OCI-LY7 (cell line): ENCODE results near the gene MRI1. TPM values are rescaled to one million over a fixed set of nuclear protein-coding genes. Genes with fewer than 3 reads are reported as not detected.
A peak's percentile ranks its signal among the peaks of the same experiment; 100 is the strongest.

Experiments used
- BruUV-seq: library from RNA; stranded (reverse); fragments of 400-500 nt; replicated peaks from 2 replicates; lab custom pipeline; 2021; lab: Mats Ljungman, UMichigan
- CTCF ChIA-PET: fragments of 300-600 bp; sonication (Branson Sonifier 250); formaldehyde crosslinking; loops from one replicate; lab custom pipeline; 2022; ENCODE audit warnings: antibody characterized with exemption; ENCODE audit not compliant: unreplicated experiment; lab: Charles Lee
- POLR2A ChIA-PET: fragments of 300-600 bp; sonication (Branson Sonifier 250); formaldehyde crosslinking; loops from one replicate; lab custom pipeline; 2022; ENCODE audit warnings: antibody characterized with exemption; lab: Charles Lee
- DNase-seq: peaks from one replicate; pipeline ENCODE4 v3.0.0-alpha.2; 2015; ENCODE audit warnings: low spot score
- H2AFZ ChIP-seq: fragments of 200-600 bp; sonication (generic), shearing (Covaris generic); 2 replicates; pipeline ENCODE4 v1.6.1; 2014; ENCODE audit warnings: mild to moderate bottlenecking, antibody characterized with exemption, low read length, moderate library complexity
- H3K27ac ChIP-seq: fragments of 200-600 bp; sonication (generic); 2 replicates; pipeline ENCODE4 v1.5.1; 2014; ENCODE audit warnings: mixed run types, low read depth, mild to moderate bottlenecking, moderate library complexity, low read length, inconsistent platforms; ENCODE audit not compliant: poor library complexity, severe bottlenecking
- H3K36me3 ChIP-seq: fragments of 200-600 bp; sonication (generic); 2 replicates; pipeline ENCODE4 v1.6.1; 2014; ENCODE audit warnings: mild to moderate bottlenecking, antibody characterized with exemption, low read length, moderate library complexity, mixed read lengths; ENCODE audit not compliant: insufficient read depth
- H3K4me1 ChIP-seq: fragments of 200-600 bp; sonication (generic); 2 replicates; pipeline ENCODE4 v1.5.1; 2014; ENCODE audit warnings: mild to moderate bottlenecking, low read length; ENCODE audit not compliant: insufficient read depth, poor library complexity, severe bottlenecking
- H3K4me2 ChIP-seq: fragments of 200-600 bp; sonication (generic); 2 replicates; pipeline ENCODE4 v1.6.1; 2014; ENCODE audit warnings: mild to moderate bottlenecking, low read length
- H3K4me3 ChIP-seq: fragments of 200-600 bp; sonication (generic); 2 replicates; pipeline ENCODE4 v1.5.1; 2014; ENCODE audit warnings: mild to moderate bottlenecking, low read depth, low read length; ENCODE audit not compliant: poor library complexity, severe bottlenecking
- H3K79me2 ChIP-seq: fragments of 200-600 bp; sonication (generic); 2 replicates; pipeline ENCODE4 v1.6.1; 2016; ENCODE audit warnings: low read depth, mild to moderate bottlenecking, low read length, moderate library complexity, mixed read lengths; ENCODE audit not compliant: insufficient read depth
- H3K9me2 ChIP-seq: fragments of 200-600 bp; sonication (generic); 2 replicates; pipeline ENCODE4 v1.6.1; 2016; ENCODE audit warnings: mild to moderate bottlenecking, low read length, mixed read lengths; ENCODE audit not compliant: insufficient read depth
- H3K9me3 ChIP-seq: fragments of 200-600 bp; sonication (generic); 2 replicates; pipeline ENCODE4 v1.6.1; 2014; ENCODE audit warnings: mild to moderate bottlenecking, mixed run types, low read length, mixed read lengths
- H4K20me1 ChIP-seq: fragments of 200-600 bp; sonication (generic); 2 replicates; pipeline ENCODE4 v1.6.1; 2014; ENCODE audit warnings: mild to moderate bottlenecking, antibody characterized with exemption, low read length, moderate library complexity, mixed read lengths; ENCODE audit not compliant: insufficient read depth
- CTCF ChIP-seq: fragments of 200-600 bp; sonication (generic); conservative IDR thresholded peaks from 2 replicates; pipeline ENCODE4 v1.5.1; 2014; ENCODE audit warnings: mild to moderate bottlenecking, antibody characterized with exemption, low read length, moderate library complexity, mixed read lengths
- EZH2phosphoT487 ChIP-seq: fragments of 200-600 bp; sonication (generic); IDR thresholded peaks from 2 replicates; pipeline ENCODE4 v1.6.1; 2018; ENCODE audit warnings: low read depth, borderline replicate concordance, mild to moderate bottlenecking, mixed run types, antibody characterized with exemption, low read length, moderate library complexity, mixed read lengths
- intact Hi-C: fragments of 100-400 bp; cut with micrococcal nuclease; formaldehyde crosslinking; loops from one replicate; pipeline ENCODE4 v1.10.0; 2022; ENCODE audit not compliant: unreplicated experiment
- total RNA-seq, 2 experiments: library from RNA; depleted of rRNA in 1 of 2; stranded (reverse); fragments of >200 nt in 1 of 2; shearing (Covaris generic) in 1 of 2; gene quantifications; 2 replicates each; pipeline ENCODE4 v1.2.3, GENCODE V29; 2014 to 2022

MRI1 gene
- total RNA-seq, 2 experiments from 2014 or later = 23.4 to 27.3 TPM

GRCh38 chr19:13726323-13726722, 38.0 kb upstream of the MRI1 start:
- CTCF ChIA-PET = no interaction called here
- POLR2A ChIA-PET = interaction anchor here (0.6 to 0.9 kb wide), 2 partner anchors 87 to 136 kb away, joined by 3 read pairs; no protein-coding TSS in a partner anchor
- no peak overlapping the region for H3K4me2 ChIP-seq
- no peaks in the 10 kb centered on the region for H3K9me2 ChIP-seq
- no peaks in the 10 kb centered on the region for H4K20me1 ChIP-seq
- peaks cover 17% of the 10 kb centered on the region for H3K4me1 ChIP-seq
- no peak for TF ChIP-seq EZH2phosphoT487
- BruUV-seq = no TSS peak
- H3K27ac ChIP-seq = no peak overlapping the region
- H3K79me2 ChIP-seq = no peaks in the 10 kb centered on the region
- no peaks in the 10 kb centered on the region for H3K9me3 ChIP-seq
- H3K36me3 ChIP-seq = no peaks in the 10 kb centered on the region
- H3K4me3 ChIP-seq = no peak overlapping the region
- intact Hi-C loops = no loop called here
- H2AFZ ChIP-seq = no peak overlapping the region
- no peak for DNase-seq

- Histone ChIP-seq H3K36me3 (no peaks in the 10 kb centered on the region), H3K4me3 (no peak overlapping the region), H3K27ac (no peak overlapping the region), H4K20me1 (no peaks in the 10 kb centered on the region), H3K9me3 (no peaks in the 10 kb centered on the region), H3K4me2 (no peak overlapping the region), H3K9me2 (no peaks in the 10 kb centered on the region), H2AFZ (no peak overlapping the region), H3K4me1 (peaks cover 25% of the 10 kb centered on the region), H3K79me2 (no peaks in the 10 kb centered on the region)
- POLR2A ChIA-PET = interaction anchor here (0.6 kb wide), 1 partner anchor 134 kb away, joined by 4 read pairs; no protein-coding TSS in a partner anchor
- CTCF ChIA-PET = no interaction called here
- TF ChIP-seq EZH2phosphoT487 = no peak
- TF ChIP-seq CTCF = no peak
- intact Hi-C loops = no loop called here
- BruUV-seq = no TSS peak
- DNase-seq = no peak
These were observed 36.5 kb upstream of the MRI1 start for GRCh38 chr19:13727798-13728197.

- DNase-seq = no peak
- H3K79me2 ChIP-seq = no peaks in the 10 kb centered on the region
- TF ChIP-seq CTCF (no peak), EZH2phosphoT487 (no peak)
- H3K27ac ChIP-seq = no peak overlapping the region
- H3K4me2 ChIP-seq = 0 out of 2 replicates have a peak overlapping the region, but pooled peaks have one; percentile 1
- H3K9me3 ChIP-seq = no peaks in the 10 kb centered on the region
- CTCF ChIA-PET = no interaction called here
- no peaks in the 10 kb centered on the region for H4K20me1 ChIP-seq
- no peaks in the 10 kb centered on the region for H3K9me2 ChIP-seq
- H3K36me3 ChIP-seq = no peaks in the 10 kb centered on the region
- H3K4me1 ChIP-seq = peaks cover 25% of the 10 kb centered on the region
- H2AFZ ChIP-seq = peak overlapping the region; percentile 92
- BruUV-seq = no TSS peak
- intact Hi-C loops = no loop called here
- POLR2A ChIA-PET = interaction anchor here (0.8 to 1.3 kb wide), 2 partner anchors 11 to 67 kb away, joined by 3 to 4 read pairs; no protein-coding TSS in a partner anchor
- H3K4me3 ChIP-seq = no peak overlapping the region
These were observed 34.5 kb upstream of the MRI1 start for GRCh38 chr19:13729859-13730258.
